ENCODE data around the gene CREB5.

Gene CREB5

DNA sequence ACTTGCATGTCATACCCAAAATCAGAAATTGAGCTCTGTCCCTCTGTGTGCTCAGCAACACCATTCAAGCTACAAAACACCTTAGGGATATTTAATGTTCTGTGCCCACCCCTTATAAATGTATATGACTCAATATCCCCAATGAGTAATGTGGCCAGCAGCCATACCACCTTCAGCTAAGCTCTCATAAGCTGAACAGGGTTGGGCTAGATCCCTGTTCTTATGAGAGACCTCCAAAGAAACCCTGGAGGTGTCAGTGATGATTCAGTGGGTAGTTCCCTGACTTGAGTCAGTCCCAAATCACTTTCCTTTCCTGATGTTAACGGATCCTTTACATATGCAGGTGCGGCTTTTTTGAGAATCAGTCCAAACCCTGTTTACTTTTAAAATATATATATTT is 253.8 kb downstream of the CREB5 start:
- TF ChIP-seq TCF12 (IDR thresholded peaks at IDR 0.05; ENCODE audit: low read depth) (no peak), CREB1 (IDR thresholded peaks at IDR 0.05; ENCODE audit: low read depth) (no peak), EGR1 (IDR thresholded peaks at IDR 0.05) (no peak), FOXM1 (IDR thresholded peaks at IDR 0.05; ENCODE audit: borderline replicate concordance, low read depth) (no peak), MAX (IDR thresholded peaks at IDR 0.05) (no peak), TEAD4 (IDR thresholded peaks at IDR 0.05) (no peak), EP300 (IDR thresholded peaks at IDR 0.05; ENCODE audit: borderline replicate concordance) (no peak), ZBTB7A (IDR thresholded peaks at IDR 0.05; ENCODE audit: low read depth) (no peak), NFIC (IDR thresholded peaks at IDR 0.05) (no peak), REST (IDR thresholded peaks at IDR 0.05; ENCODE audit: low read depth) (no peak), RAD21 (IDR thresholded peaks at IDR 0.05; ENCODE audit: low read depth) (no peak), YY1 (IDR thresholded peaks at IDR 0.05; ENCODE audit: low read depth) (no peak), CEBPB (IDR thresholded peaks at IDR 0.05) (no peak), TAF1 (IDR thresholded peaks at IDR 0.05; ENCODE audit: low read depth) (no peak)
- TF ChIP-seq, protein P1, sequence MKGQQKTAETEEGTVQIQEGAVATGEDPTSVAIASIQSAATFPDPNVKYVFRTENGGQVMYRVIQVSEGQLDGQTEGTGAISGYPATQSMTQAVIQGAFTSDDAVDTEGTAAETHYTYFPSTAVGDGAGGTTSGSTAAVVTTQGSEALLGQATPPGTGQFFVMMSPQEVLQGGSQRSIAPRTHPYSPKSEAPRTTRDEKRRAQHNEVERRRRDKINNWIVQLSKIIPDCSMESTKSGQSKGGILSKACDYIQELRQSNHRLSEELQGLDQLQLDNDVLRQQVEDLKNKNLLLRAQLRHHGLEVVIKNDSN (IDR thresholded peaks at IDR 0.05): no peak

- TF ChIP-seq REST (IDR thresholded peaks at IDR 0.05; ENCODE audit: low read depth) (no peak), TCF12 (IDR thresholded peaks at IDR 0.05; ENCODE audit: low read depth) (no peak), MAX (IDR thresholded peaks at IDR 0.05) (no peak), ZBTB7A (IDR thresholded peaks at IDR 0.05; ENCODE audit: low read depth) (no peak), FOXM1 (IDR thresholded peaks at IDR 0.05; ENCODE audit: borderline replicate concordance, low read depth) (no peak)
Observed at GRCh38 chr7:28668085-28668484, 255.8 kb downstream of the CREB5 start.

DNA sequence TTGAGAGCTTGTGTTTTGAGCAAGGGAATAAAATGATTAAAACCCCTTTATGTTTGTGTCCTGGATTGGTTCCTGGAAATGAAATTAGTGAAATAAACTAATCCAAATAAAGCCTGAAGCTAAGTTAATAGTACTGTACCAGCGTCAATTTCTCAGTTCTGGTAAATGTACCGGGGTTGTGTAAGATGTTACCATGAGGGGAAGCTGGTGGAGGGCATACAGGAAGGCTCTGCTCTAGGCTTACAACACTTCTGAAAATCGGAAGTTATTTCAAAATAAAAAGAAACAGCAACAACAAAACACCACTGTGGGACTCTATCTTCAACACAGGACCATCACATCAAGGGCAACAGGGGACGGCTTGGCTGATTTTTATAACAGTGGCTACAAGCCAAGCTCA is 257.0 kb downstream of the CREB5 start:
- TF ChIP-seq TEAD4 (IDR thresholded peaks at IDR 0.05) (no peak), NFIC (IDR thresholded peaks at IDR 0.05) (no peak), TCF12 (IDR thresholded peaks at IDR 0.05; ENCODE audit: low read depth) (no peak), TAF1 (IDR thresholded peaks at IDR 0.05; ENCODE audit: low read depth) (no peak), FOXM1 (IDR thresholded peaks at IDR 0.05; ENCODE audit: borderline replicate concordance, low read depth) (no peak)
- TF ChIP-seq, protein P1 (IDR thresholded peaks at IDR 0.05): no peak

DNA sequence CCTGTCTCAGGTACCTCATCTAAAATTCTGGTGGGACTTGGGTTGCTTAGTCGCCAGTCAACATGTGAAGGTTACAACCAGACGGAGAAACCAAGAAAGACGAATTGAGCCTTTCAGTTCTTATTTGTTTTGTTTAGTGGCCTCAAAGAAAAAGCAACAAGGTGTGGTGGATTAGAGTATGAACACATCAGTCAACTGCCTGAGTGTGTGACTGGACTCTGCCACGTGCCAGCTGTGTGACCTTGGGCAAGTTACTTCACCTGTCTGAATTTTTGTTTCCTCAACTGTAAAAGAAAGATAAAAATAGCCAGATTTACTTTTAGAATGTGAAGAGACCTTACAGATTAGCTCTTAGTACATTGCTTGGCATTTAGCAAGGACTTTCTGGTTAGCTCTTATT is 259.2 kb downstream of the CREB5 start:
- TF ChIP-seq EGR1 (IDR thresholded peaks at IDR 0.05) (no peak), REST (IDR thresholded peaks at IDR 0.05; ENCODE audit: low read depth) (no peak), ZBTB7A (IDR thresholded peaks at IDR 0.05; ENCODE audit: low read depth) (no peak), YY1 (IDR thresholded peaks at IDR 0.05; ENCODE audit: low read depth) (no peak), EP300 (IDR thresholded peaks at IDR 0.05; ENCODE audit: borderline replicate concordance) (no peak), FOXM1 (IDR thresholded peaks at IDR 0.05; ENCODE audit: borderline replicate concordance, low read depth) (no peak), CEBPB (IDR thresholded peaks at IDR 0.05) (no peak)

- TF ChIP-seq CEBPB (IDR thresholded peaks at IDR 0.05): no peak
- no peak for TF ChIP-seq NFIC (IDR thresholded peaks at IDR 0.05)
- no peak for TF ChIP-seq RAD21 (IDR thresholded peaks at IDR 0.05; ENCODE audit: low read depth)
- no peak for TF ChIP-seq TCF12 (IDR thresholded peaks at IDR 0.05; ENCODE audit: low read depth)
Observed at GRCh38 chr7:28672397-28672797, 260.1 kb downstream of the CREB5 start.
